GM18520 (cell line): ENCODE measurements around the gene TOR1AIP2.
"Not testable (repeated sequence)": the region's sequence is repeated elsewhere in the genome, so short reads cannot be mapped to it uniquely, and the experiment has no call there.

ENCODE experiments used
- ATAC-seq: cut with Tn5 transposase; IDR thresholded peaks from one replicate; pipeline ENCODE4 v1.9.1; 2021; ENCODE audit not compliant: unreplicated experiment

Gene TOR1AIP2

GRCh38 chr1:179807691-179808485, 69.7 kb downstream of the TOR1AIP2 start:
- ATAC-seq = no peak

- ATAC-seq = no peak
Measured at GRCh38 chr1:179807291-179807690, 70.3 kb downstream of the TOR1AIP2 start.

DNA sequence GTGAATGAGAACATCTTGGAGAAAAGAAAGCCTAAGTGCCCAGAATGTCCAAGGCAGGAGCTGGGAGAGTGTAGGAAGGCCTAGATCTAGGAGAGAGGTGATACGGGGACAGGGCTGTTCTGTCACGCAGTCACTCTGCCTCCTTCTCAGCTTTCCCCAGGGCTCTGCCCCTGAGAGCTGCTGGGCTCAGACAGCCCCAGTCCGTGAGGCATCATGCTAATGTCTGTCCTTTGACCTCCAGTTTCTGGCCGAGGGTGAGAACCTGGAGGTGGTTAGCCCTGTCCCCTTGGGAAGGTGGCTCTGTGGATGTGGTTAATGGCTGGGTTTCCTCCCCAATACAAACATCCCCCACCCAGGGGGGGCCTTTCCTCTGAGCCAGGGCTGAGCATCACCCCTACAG, 71.3 kb downstream of the TOR1AIP2 start:
- no peak for ATAC-seq

DNA sequence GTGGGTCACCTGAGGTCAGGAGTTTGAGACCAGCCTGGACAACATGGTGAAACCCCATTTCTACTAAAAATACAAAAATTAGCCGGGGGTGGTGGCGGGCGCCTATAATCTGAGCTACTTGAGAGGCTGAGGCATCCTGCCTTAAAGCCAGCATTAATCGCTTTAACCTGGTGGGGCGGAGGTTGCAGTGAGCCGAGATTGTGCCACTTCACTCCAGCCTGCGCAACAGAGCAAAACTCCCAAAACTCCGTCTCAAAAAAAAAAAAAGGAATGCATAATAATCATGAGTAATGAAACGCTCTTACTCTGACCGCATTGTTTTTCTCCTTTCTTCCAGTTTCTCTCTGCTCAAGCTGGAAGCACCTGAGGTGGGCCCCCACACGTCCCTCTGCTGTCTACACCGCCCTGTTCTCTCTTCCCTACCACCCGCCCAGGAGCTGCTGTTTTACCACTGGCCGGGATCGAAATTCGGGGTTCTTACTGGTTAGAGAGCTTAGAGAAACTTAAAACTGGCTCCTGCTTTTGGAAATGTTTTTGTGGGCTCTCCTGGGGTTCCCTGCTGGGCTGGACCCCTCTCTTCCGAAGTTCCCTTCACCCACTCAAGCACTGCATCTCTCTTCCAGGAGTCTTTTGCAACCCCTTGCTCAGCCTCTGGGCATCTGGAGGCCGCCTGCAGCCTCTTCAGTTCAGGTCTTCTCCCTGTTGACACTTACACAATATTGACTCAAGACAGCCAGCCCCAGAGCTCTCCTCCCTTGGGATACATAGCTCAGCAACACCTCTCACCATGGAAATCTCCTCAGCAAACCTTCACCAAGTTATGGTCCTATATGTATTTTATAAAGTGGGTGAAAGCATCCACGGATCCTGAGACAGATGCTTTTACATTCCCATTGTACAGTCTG, 72.1 kb downstream of the TOR1AIP2 start:
- no peak for ATAC-seq

DNA sequence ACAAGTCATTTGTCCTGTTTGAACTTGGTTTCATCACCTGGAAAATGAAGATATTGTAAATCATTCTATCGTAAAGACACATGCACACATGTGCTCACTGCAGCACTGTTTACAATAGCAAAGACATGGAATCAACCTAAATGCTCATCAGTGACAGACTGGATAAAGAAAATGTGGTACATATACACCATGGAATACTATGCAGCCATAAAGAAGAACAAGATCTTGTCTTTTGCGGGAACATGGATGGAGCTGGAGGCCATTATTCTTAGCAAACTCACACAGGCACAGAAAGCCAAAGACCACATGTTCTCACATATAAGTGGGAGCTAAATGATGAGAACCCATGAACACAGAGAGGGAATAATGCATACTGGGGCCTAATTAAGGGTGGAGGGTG, 73.2 kb downstream of the TOR1AIP2 start:
- not testable (repeated sequence) for ATAC-seq

DNA sequence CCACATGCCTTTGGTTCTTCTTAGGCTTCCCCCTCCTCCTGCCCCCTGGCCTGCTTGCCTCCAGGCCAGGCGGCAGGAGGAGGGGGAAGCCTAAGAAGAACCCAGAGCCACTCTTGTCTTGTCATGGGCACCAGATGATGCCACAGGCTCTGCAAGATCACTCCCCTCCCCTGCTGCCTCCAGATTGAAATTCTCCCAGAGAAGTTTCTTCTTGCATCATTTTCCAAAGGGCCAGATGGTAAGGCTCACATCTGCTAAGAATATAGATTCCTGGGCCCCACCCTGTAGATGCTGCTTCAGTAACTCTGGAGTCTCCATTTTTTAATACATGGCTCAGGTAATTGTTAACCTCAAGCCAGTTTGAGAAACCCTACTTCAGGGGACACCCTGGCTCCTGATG, 73.7 kb downstream of the TOR1AIP2 start:
- no peak for ATAC-seq

DNA sequence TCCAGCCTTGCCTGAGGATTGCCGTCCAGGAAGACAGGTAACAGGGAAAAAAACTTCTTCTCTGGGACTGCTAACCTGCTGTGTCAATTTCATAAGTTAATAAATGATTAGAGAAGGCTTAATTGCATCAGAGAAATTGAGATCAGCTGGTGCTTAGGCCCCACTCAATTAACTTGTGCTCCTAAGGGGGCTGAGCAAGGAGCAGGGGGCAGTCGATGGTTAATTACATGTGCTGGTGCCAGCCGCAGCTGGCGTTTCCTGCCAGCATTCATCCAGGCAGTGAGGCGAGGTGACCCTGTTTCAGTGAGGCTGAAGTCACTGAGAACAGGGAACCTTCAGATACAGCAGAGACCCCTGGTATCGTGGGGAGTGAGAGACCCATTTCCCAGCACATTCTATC, 74.5 kb downstream of the TOR1AIP2 start:
- no peak for ATAC-seq

DNA sequence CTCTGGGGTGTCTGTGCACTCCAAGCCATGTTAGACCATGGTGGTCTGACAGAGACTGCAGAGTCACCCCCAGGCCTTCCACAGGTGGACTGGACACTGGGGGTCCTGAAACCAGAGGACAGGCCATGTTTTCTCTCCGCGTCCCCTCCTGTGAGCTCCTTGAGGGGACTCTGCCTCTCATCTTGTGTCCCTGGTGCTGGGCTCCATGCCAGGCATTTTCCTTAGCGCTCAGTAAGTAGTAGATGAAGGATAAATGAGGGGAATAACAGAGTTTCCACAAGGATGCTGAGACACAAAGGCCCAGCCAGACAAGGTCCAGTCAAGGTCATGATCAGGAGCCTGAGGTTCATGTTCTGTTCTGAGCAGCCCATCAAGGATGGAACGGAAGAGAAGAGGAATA, 77.1 kb downstream of the TOR1AIP2 start:
- no peak for ATAC-seq

DNA sequence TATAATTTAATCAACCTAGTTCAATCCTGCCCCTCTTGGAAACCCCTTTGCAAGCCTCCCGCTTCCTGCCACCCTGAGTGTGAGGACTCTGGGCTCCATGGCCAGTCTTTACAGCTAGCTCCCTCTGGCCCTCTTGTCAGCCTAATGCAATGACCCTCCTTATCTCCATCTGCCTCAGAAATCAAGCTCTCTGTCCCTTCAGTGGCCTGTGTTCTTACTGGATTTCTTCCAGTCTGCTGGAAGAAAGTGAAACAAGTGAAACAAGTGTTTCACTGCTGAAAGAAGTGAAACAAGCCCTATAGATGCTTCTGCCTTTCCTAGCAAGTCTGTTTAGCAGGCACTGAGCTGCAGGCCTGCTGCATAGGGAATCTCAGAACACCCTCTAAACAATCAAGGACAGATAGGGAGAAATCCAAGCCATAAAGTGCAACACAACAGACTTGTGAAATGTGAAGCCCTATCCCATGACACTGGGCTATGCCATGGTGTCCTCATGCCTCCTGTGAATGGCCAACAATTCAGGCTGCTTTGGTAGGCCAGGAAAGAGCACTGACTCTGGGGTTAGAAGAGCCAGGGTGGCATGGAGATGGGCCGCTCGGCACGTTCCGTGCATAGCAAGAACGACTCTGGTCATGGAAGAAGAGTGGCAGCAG, 78.6 kb downstream of the TOR1AIP2 start:
- ATAC-seq = no peak

GRCh38 chr1:179798213-179798863, 79.3 kb downstream of the TOR1AIP2 start:
- no peak for ATAC-seq

DNA sequence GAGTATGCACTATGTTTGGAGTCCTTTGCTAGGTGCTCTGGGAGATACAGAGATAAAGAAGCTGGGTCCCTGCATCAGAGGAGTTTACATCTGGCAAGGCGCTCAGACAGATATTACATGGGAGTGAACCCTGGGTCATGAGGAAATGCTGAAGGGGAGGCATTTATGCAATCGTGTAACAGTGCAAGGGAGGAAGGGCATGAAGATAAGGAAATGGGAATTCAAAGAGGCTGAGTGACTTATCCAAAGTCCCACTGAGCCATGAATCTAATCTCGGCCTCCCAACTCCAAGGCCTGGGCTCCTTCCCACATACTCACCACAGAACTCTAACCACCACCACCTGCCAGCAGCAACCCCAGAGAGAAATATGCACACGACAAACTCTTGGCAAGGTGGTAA, 82.9 kb downstream of the TOR1AIP2 start:
- ATAC-seq = no peak

GRCh38 chr1:179794146-179794545, 83.5 kb downstream of the TOR1AIP2 start:
- no peak for ATAC-seq

DNA sequence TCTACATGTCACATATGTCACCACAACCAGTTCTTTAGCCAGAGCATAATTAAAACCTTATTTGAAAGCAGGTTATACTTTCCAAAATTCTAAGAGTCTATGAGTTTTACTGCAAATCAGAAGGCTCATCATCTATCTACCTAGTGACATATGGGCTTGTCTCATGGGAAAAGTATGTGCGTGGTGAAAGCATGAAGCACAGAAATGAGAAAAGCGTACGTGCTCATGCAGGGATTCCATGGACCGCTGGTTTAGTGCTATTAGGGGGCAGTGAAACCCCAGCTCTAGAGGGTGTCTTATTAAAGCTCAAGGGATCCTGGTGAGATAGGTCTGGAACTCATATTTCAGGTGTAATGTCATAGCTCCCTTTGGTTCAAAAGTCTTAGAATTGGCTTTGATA, 84.3 kb downstream of the TOR1AIP2 start:
- no peak for ATAC-seq
